HG02610 (cell line): ENCODE data around the gene DISP3.

ENCODE experiments used
- ATAC-seq: cut with Tn5 transposase; IDR thresholded peaks from one replicate; pipeline ENCODE4 v1.9.1; 2021; ENCODE audit warnings: mild to moderate bottlenecking, moderate library complexity; ENCODE audit not compliant: unreplicated experiment

The DISP3 gene, protein sequence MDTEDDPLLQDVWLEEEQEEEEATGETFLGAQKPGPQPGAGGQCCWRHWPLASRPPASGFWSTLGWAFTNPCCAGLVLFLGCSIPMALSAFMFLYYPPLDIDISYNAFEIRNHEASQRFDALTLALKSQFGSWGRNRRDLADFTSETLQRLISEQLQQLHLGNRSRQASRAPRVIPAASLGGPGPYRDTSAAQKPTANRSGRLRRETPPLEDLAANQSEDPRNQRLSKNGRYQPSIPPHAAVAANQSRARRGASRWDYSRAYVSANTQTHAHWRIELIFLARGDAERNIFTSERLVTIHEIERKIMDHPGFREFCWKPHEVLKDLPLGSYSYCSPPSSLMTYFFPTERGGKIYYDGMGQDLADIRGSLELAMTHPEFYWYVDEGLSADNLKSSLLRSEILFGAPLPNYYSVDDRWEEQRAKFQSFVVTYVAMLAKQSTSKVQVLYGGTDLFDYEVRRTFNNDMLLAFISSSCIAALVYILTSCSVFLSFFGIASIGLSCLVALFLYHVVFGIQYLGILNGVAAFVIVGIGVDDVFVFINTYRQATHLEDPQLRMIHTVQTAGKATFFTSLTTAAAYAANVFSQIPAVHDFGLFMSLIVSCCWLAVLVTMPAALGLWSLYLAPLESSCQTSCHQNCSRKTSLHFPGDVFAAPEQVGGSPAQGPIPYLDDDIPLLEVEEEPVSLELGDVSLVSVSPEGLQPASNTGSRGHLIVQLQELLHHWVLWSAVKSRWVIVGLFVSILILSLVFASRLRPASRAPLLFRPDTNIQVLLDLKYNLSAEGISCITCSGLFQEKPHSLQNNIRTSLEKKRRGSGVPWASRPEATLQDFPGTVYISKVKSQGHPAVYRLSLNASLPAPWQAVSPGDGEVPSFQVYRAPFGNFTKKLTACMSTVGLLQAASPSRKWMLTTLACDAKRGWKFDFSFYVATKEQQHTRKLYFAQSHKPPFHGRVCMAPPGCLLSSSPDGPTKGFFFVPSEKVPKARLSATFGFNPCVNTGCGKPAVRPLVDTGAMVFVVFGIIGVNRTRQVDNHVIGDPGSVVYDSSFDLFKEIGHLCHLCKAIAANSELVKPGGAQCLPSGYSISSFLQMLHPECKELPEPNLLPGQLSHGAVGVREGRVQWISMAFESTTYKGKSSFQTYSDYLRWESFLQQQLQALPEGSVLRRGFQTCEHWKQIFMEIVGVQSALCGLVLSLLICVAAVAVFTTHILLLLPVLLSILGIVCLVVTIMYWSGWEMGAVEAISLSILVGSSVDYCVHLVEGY (N-terminal part only)

DNA sequence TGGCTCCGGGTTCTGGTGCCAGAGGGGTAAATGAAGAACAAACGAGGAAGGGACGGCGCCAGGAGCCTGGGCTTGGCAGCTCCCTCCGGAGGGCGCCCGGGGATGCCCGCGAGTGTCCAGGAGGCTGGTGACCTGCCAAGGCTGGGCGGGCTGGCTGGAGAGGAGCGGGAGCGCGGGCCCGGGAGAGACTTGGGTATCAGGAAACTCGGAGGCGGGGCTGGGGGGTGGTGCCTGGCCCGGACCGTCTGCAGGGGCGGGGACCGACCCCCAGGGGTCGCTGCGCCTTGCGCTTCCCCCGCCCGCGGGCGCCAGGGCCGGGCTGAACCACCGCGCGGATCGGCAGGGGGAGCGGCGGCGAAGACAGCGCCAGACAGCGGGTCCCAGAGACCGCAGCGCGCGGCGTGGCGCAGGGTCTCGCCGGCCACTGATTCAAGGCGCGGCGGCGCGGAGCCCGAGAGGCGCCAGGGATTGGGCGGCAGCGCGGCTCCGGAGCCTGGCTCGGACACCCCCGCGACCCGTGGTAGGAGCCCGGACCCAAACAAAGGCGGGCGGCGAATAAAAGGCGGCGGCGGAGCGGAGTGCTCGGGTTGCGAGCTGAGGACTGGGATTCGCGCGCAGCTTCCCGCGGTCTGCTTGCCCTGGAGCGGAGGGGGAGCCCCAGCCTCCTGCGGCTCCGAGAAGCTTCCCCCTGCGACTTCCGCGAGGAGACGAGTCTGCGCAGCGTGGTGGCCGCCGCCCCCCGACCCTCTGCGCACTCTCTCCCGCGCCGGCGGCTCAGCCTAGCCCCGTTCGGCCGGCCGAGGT lies at the start of gene DISP3:
Gene DISP3, plus strand, starts transcription at position 585 of the 804 bp plus-strand sequence. CDS start 21,838 bp downstream, outside the sequence.
- peak; percentile 68 for ATAC-seq

DNA sequence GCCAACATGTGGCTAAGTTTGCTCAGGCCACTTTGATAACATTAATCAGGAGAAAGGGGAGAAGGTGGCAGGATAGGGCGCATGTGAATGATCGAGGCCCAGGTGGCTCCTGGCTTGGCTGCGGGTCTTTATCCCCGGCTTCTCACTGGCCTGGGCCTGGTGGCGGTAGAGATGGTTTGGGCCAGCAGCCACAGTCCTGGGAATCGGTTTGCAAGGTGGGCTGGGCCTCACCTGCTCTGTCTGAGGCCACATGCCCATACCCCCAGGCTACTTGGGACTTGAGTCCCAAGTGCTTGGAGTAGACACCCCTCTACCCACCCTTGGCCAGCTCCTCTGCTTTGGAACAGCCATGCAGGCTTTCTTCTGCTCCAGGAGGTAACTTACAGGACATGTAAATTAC lies 49.7 kb upstream of the DISP3 start:
- no peak for ATAC-seq

DNA sequence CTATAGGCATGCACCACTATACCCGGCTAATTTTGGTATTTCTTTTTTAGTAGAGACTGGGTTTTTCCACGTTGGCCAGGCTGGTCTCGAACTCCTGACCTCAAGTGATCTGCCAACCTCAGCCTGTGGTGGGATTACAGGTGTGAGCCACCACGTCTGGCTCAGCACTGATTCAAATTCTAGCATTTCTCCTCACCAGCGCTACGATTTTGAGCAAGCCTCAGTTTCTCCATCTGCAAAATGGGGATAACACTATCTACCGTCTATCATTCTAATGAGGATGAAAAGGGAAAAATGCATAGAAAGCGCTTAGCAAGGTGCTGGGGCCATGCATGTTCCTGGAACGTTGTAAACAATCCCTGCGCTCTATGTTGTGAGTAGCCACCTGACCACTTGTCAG lies 49.0 kb upstream of the DISP3 start:
- ATAC-seq: no peak

DNA sequence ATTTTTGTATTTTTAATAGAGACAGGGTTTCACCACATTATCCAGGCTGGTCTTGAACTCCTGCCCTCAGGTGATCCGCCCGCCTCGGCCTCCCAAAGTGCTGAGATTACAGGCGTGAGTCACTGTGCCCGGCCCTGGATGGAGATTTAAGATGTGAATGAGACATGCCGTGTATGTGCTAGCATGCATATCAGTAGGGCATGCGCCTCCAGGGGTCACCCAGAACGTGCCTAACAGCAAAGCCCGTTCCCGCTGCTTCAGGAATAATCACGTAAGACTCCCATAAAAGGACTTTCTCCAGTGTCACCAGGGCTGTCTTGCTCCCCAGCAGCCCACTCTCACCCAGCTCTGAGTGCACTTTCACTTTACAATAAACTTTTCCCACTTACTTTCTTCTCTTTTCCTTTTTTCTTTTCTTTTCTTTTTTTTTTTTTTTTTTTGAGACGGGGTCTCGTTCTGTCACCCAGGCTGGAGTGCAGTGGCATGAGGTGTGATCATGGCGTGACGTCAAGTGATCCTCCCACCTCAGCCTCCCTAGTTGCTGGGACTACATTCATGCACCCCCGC lies 46.9 kb upstream of the DISP3 start:
- ATAC-seq: no peak

DNA sequence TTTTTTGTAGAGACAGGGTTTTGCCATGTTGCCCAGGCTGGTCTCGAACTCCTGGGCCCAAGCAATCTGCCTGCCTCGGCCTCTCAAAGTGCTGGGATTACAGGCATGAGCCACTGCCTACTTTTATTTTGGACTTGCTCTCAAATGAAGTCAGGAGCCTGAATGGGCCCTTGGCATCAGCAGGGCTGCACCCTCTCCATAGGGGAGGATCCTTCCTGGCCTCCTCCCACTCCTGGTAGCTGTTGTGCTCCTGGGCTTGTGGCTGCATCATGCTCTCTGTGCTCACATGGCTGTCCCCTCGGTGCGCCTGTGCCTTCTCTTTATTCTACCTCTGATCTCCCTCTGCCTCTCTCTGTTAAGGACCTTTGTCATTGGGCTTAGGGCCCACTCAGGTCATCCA lies 46.4 kb upstream of the DISP3 start:
- ATAC-seq: no peak

DNA sequence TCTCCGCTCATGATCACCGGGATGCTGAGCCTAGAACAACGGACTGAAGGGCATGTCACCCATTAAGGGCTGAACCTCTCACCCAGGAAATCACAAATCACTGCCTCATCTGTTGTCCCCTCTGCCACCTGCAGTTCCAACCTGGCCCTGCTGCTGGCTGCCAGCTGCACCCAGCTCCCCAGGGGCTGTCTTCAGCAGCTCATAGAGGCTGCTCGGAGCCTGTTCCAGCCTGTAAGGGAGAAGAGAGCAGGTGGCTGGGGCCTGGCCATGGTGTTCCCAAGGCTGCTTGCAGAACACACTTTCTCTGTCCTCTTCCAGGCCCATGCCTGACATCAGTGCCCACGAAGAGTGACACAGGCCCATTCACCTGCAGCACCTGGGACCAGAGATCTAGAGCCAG lies 44.5 kb upstream of the DISP3 start:
- no peak for ATAC-seq

DNA sequence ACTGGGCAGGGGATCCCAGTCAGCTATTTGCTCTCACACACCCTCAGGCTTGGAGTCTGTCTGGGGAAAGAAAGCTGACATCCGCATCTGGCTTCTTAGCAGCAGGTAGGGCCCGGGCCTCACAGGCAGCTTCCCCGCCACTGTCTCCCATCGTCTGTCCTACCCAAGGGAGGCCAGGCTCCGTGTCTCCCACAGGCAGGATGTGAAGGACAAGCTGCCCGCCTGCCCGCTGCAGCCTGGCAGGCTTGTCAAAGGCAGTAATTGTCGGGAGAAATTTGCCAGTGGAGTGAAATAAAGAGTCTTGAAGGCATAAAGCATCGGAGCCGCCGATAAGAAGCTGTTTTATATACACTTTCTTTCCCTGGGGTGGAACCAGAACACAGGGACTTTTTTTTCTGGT lies 44.0 kb upstream of the DISP3 start:
- no peak for ATAC-seq

DNA sequence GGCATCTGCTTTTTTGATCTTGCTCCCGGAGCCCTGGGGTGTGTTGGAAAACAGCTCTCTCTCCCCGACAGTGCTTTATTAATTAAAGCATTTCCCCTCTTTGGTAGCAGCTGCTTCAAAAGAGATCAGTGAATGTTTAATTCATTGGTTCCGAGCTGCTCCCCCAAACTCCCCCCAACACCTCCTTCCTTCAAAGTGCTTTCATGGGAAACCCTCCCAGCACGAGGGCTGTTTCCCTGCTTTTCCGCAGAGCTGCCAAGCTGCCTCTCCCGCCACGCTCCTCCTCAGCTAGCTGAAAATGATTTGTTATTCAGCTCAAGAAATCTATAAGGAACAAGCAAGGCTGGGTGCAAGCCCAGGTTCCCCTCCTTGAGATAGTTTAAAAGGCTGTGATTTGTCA lies 40.0 kb upstream of the DISP3 start:
- ATAC-seq: no peak

DNA sequence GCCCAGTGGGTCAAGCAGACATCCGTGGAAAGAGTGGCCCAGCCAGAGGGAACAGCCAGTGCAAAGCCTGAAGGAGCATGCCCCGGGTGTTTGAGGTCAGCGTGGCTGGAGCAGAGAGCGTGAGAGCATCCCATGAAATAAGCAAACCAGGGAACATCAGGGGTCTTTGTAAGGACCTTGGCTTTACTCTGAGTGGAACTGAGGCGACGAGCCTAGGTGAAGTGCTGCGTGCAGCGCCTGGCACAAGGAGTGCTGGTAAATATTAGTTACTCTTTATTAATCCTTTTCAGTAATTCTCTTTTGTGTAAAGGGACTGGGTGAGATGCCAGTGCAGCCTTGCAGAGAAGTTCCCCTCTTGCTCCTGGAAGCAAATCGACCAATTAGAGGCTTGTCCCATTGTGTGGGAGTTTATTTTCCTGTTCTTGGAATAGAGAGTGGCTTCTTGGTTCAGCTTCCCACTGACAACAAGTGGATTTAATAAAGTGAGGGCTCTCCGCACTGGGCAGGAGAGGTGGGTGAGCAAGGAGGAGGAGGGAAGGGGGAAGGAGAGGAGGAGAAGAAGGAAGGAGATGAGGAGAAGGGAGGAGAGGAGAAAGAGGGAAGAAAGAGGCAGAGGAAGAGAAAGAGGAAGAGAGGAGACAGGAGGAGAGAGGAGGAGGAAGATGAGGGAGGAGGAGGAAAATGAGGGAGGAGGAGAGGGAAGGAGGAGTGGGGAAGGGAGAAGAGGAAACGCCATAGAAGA lies 37.6 kb upstream of the DISP3 start:
- no peak for ATAC-seq

DNA sequence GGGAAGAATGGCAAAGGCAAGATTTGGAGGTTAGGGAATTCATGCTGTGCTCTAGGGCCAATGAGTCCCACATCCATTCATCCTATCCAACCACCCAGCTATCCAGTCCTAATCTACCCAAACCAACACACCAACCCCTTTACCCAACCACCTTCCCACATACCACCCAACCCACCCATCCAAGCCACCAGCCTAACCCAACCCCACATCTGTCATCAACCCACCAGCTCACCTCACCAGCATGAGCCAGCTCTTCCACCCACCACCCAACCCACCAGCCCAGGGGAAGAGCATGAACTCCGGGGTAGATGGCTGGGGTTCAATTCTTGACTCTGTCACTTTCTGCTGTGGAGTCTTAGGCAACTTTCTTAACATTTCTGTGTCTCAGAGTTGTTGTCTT lies 35.9 kb upstream of the DISP3 start:
- ATAC-seq: no peak

DNA sequence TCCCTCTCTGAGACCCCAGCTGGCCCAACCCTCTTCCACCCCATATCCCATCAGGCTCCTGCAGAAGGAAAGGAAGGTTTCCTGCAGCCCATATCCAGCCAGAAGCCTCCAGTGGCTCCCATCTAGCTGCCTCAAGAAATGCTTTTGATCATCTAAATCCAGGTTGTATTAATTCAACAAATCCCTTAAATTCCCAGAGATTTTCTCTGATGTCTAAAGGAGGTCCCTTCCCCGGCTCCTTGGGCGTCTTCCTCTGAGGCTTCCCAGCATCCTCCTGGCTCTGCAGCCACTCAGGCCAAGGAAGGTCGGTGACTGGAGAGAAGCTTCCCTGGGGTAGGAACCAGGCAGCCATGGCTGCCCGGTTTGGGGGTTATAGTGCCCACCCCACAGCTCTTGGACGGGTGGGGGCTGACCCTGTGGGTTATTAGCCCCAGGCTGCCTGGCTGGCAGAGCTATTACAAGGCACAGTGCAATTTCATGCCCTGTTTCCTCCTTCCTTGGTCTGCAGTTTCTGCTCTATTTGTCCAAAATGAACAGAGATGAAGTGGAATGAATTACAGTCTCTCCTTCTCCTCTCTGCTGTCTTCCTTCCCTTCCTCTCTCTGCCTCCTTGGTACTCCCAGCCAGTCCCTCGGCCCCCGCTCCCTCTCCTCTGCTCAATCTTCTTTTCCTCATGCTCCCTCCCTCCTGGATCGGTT lies 34.8 kb upstream of the DISP3 start:
- ATAC-seq: no peak

DNA sequence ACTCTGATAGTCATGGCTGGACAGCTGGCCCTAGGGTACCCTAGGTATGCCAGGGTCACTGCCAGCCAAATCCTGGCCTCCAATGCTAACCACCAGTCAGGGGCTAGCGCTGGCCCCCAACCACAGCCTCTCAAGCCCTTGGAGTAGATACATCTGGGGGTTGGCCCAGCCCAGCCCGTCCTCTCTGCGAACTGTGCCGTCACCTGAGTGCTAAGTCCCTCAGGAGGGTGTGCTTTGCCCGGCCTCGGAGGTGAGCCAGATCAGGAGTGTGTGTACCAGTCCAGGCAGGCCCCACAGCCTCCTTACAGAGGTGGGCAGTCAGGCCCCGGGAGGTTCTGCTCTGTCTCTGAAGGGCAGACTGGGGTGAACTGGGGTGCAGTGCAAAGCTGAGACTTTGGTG lies 34.0 kb upstream of the DISP3 start:
- ATAC-seq: no peak

DNA sequence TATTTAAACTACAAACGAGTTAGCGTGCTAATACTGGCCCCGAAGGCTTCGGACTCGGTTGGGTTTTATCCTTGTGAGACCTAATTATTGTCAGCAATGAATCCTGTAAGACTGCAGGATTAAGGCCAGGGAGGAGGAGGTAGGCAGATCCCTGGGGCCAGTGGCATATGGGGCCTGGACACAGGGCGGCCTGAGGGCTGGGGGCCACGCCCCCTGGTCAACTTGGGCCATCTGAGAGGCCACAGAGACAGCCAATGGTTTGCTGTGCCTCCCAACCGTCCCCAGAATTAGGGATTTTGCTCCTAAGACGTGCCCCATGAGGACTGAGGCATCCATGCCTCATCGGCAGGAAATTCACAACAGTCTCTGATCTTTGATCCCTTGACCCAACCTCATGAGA lies 31.1 kb upstream of the DISP3 start:
- no peak for ATAC-seq

DNA sequence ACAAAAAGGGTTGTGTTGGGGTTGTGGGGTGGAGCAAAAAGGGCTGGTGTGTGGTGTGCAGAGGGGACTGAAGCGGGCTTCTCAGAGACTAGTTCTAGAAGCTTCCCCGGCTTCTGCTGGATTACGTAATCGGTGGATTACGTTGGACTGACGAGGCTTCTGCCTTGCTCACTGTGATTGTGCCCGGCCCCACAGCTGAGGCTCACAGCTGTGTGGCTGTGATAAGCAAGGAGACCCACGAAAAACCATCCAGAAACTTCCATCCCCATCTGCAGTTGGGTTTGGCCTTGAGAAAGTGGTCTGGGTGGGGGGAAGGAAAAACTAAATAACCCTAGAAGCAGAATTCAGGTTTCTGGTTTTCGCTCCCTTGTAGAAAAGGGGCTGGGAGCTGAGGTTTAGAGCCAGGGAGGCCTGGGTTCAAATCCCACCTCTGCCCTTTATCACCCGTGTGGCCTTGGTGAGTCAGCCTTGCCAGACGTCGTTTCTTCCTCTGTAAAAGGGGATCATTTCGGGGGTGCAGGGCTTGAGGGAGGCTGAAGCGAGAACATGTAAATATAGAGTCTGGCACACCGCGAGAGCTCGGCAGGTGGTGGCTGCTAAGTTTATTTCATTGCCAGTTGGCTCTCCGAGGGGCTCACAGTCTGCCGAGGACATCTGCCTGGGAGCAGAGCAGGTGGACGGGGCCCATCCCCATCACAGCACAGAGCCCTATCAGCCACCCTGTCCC lies 30.4 kb upstream of the DISP3 start:
- no peak for ATAC-seq

DNA sequence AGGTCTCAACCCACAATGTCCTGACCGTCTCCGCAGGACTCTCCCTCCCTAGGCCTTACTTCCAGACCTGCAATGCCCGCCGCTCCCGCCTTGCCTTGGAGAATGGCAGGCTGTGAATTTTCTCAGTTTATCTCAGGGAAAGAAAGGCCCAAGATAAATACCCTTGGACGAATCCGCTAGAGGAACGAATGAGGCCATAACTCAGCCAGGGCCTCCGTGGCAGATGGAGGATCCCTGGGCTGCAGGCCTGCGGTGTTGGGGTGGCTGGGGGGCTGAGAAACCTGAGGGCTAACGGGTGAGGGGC lies 29.9 kb upstream of the DISP3 start:
- no peak for ATAC-seq

DNA sequence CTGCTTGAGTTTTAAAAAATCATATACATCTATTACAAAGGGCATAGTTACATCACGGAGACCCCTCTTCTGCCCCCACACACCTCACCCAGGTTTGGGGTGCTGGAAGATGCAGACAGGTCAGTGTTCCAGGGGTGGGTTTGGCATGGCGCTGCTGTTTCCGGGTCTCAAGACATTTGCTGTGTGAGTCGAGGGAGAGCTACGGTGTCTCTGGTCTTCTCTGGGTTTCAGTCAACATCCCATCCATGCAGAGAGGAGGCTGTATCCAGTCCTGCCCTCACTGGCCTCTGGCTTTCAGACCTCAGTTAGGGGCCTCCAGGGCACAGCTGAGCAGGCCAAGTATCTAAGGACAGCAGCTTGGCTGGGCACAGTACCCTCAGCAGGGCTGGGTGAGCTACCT lies 28.6 kb upstream of the DISP3 start:
- ATAC-seq: no peak

DNA sequence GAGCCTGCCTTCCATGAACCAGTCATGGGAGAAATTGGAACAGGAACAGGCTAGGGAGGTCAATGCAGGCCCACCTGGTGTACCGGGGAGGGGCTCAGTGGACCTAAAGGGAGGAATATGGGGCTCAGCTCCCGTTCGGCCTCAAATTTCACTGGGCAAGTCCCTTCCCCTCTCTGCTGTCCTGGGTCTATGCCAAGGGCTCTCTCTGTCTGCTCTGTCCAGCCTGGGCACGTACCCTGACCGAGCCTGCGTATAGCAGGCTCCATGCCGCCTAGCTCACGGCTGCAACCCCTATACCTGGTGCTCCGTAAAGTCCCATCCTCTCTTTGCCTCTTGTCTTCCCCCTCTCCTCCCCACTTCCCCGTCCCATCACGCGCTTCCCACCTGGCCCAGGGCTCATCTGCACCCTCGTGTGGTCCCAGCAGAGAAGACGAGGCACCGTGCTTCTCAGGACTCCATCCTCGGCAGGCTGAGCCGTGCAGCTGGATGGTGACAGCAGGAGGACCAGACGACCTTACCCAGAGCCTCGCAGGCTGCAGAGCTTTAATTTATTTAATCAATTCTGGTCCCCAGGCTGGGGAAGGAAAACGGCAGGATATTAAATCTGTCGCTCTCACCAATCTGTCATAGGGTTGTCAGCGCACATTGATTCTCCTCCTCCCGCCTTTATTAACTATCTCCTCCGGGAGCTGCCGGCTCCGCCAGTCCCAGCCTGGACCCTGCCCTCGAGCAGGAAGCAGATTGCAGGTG lies 25.0 kb upstream of the DISP3 start:
- ATAC-seq: no peak
